ENCODE measurements around the gene CASS4.

CASS4 gene

DNA sequence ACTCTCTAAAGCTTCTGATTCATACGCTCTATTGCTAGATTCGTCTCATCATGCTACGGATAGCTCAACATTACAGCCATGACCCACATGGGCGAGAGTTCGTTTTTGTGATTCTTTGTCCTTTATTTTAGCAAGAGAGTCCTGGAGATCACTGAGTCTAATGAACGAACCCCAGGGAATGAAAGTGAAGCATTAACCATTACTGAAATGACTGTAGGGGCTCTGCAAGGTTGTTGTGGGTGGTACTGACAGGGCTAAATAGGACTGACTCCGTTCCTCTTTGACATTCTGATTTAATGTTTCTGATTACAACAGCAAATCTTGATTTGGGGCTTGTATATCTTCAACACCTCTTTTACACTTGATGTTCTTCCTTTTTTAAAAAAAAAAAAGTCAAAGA lies 42.7 kb downstream of the CASS4 start:
- TF ChIP-seq POLR2A (IDR thresholded peaks at IDR 0.05; ENCODE audit: low read depth, low read length), result no peak
- DNase-seq (ENCODE audit: insufficient read length, low spot score) (no peak), FAIRE-seq (no peak)

DNA sequence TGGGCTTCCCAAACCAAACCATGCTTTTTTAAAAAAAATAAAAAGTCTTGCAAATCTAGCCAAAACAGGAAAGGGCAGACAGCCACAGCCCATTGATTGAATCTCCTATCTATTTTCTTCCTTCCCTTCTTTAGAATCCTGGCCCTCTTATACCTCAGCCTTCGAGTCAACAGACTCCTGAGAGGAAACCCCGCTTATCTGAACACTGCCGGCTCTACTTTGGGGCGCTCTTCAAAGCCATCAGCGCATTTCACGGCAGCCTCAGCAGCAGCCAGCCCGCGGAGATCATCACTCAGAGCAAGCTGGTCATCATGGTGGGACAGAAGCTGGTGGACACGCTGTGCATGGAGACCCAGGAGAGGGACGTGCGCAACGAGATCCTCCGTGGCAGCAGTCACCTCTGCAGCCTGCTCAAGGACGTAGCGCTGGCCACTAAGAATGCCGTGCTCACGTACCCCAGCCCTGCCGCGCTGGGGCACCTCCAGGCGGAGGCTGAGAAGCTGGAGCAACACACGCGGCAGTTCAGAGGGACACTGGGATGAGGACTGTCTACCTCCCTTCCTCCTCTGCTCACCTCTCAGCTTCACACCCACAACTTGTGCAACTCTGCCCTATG lies 46.3 kb downstream of the CASS4 start:
- DNase-seq (ENCODE audit: insufficient read length, low spot score), result no peak
- no peak for TF ChIP-seq POLR2A (IDR thresholded peaks at IDR 0.05; ENCODE audit: low read depth, low read length)
- FAIRE-seq, result no peak

DNA sequence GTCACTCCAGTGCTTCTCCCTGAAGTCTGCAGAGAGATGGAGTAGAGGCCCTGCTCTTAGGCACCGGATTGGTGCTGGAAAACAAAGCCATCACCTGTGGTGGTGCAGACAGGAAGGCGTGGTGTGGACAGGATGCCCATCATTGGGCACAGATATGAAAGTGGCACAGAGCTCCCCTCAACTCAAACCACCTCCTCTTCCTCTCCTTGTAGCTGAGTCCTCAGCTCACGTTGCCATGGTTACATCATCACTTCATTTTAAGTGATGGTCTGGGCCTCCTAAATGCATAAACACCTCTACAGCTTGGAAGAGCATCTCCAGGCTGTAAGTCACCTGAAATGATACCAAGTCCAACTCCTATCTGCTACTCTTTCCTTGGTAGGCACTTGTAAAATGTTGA lies 48.4 kb downstream of the CASS4 start:
- no peak for FAIRE-seq
- no peak for TF ChIP-seq POLR2A (IDR thresholded peaks at IDR 0.05; ENCODE audit: low read depth, low read length)
- no peak for DNase-seq (ENCODE audit: insufficient read length, low spot score)

DNA sequence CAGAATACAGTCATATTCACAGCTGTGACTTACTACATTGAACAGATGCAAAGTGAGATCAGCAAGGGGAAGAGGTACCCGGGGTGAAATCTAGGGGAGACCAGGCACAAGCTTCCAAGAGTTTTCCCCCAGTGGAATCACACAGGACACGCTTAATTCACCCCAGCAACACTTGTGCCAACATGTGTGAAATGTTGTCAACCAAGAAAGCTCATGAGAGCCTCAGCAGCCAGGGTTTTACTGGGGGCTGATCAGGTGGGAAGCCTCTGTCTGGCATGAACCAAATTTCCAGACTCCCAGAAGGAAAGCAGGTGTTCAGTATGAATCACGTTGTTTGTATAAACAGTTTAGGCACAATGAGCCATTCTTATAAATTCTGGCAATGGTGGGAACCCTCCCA lies 49.5 kb downstream of the CASS4 start:
- DNase-seq (ENCODE audit: insufficient read length, low spot score) (no peak), FAIRE-seq (no peak)
- TF ChIP-seq POLR2A (IDR thresholded peaks at IDR 0.05; ENCODE audit: low read depth, low read length), result no peak

DNA sequence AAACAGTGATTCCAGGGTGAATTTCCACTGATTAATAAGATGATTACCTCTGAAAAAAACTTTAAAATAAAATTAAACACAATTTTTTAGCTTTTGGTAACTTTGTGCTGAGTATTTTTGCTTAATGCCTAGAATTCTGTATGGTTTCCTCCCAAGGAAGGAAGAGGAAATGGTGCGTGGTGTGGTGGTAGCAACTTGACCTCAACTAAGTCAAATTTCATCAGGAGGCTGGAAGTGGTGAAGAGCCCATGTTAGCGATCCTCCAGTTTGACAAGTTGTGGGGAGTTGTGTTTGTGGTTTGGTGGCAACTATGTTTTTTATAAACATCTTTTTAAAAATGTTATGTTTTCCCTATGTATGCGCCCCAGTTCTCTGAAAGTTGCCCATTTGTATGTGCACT lies 51.4 kb downstream of the CASS4 start:
- DNase-seq (ENCODE audit: insufficient read length, low spot score) (no peak), FAIRE-seq (no peak)
- no peak for TF ChIP-seq POLR2A (IDR thresholded peaks at IDR 0.05; ENCODE audit: low read depth, low read length)

DNA sequence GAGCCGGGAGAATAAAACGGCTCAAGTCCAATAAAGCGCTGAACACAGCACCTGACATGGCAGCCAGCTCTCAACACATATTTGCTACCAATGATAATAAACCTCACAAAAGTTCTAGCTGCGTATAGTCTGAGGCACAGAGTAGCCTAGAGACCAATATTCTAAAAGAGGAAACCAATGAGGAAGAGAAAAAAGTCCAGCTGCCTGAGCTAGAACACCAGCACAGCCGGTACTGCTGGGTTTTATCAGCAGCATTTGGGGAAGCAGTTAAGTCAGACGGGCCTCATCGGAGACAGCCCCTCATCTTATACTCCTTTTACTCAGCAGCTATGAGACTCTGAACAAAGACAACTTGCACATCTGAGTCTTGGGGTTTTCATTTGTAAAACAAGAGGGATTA lies 53.9 kb downstream of the CASS4 start:
- FAIRE-seq (no peak), DNase-seq (ENCODE audit: insufficient read length, low spot score) (no peak)
- no peak for TF ChIP-seq POLR2A (IDR thresholded peaks at IDR 0.05; ENCODE audit: low read depth, low read length)

DNA sequence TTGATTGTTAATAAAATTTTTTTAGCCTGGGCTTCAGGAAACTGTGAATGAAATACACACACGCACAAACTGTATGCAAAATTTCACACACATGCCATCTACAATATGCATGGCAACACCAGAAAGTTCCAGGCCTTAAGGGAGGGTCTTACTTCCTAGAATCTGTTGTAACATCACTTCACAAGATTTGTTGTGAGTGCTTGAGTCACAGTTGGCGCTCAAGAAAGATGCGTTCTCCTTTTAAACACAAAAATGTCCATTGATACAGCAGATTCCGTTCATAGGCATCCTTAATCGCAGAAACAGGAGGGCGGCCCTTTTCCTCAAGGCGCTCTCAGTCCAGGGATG lies 55.9 kb downstream of the CASS4 start:
- no peak for TF ChIP-seq POLR2A (IDR thresholded peaks at IDR 0.05; ENCODE audit: low read depth, low read length)
- DNase-seq (ENCODE audit: insufficient read length, low spot score) (no peak), FAIRE-seq (no peak)

DNA sequence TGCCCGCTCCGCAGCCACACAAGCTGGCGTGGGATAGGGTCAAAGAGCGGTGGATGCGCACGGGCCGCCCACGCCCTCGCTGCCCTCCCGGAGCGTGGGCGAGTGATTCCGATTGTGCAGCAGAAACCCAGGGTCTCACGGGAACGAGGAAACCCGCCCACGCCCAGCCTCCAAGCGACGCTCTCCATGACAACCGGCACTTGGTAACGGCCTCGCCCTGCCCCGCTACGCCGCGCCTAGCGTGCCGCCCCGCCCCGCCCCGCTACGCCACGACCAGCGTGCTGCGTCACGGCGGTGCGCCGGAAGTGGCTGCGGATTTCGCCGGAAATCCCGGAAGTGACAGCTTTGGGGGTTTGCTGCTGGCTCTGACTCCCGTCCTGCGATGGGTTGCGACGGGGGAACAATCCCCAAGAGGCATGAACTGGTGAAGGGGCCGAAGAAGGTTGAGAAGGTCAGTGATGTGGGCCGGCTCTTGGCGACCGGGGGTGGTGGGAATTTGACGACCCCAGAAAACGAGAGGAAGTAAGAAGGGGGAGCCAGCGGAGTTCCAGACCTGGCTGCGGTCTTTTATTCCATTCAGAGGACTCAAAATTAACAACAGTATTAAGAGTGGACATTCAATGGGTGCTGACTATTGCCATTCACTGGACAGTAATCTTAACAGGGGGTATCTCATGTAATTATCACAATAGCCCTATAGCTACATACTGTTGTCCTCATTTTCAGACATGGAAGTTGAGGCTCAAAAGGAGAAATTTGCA lies 56.4 kb downstream of the CASS4 start, which contains the start of gene RTF2:
TSS of gene RTF2 (plus strand) at position 312 of the 761 bp plus-strand sequence. CDS start at position 383, 71 bp downstream.
- TF ChIP-seq POLR2A (IDR thresholded peaks at IDR 0.05; ENCODE audit: low read depth, low read length), result peak; percentile 49
- DNase-seq (ENCODE audit: insufficient read length, low spot score) (peak; percentile 84), FAIRE-seq (peak; percentile 15)

DNA sequence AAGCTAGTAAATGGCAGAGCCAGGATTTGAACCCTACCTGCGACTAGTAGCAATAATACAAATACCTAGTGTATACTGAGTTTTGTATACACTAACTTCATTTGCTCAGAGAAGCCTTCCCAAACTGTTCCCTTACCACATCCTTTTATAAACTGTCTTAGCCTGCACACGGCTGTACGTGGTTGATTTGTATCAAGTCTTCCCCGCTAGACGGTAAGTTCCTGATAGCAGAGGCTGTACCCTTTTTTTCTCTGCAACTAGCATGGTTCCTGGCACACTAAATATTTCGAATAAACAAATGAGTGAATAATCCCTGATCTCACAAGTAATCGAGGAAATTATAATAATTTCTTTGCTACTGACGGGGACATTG lies 57.0 kb downstream of the CASS4 start:
- no peak for TF ChIP-seq POLR2A (IDR thresholded peaks at IDR 0.05; ENCODE audit: low read depth, low read length)
- FAIRE-seq, result no peak
- no peak for DNase-seq (ENCODE audit: insufficient read length, low spot score)

DNA sequence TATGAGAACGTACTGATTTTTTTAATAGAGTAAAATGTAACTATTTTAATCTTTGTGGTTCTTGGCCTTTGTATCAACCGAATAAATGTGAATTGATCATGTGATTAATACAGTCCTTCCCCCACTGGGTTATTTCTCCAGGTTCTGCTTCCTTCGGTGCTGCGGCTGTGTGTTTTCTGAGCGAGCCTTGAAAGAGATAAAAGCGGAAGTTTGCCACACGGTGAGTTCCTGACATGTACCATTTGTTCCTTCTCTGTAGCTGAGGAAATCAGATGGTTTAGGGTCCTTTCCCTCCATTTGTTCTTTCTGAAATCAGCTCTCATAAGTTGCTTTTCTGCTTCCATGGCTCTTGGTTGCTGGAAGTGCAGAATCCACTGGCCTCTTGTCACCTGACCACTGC lies 71.9 kb downstream of the CASS4 start:
- DNase-seq (ENCODE audit: insufficient read length, low spot score) (no peak), FAIRE-seq (no peak)
- TF ChIP-seq POLR2A (IDR thresholded peaks at IDR 0.05; ENCODE audit: low read depth, low read length), result no peak

DNA sequence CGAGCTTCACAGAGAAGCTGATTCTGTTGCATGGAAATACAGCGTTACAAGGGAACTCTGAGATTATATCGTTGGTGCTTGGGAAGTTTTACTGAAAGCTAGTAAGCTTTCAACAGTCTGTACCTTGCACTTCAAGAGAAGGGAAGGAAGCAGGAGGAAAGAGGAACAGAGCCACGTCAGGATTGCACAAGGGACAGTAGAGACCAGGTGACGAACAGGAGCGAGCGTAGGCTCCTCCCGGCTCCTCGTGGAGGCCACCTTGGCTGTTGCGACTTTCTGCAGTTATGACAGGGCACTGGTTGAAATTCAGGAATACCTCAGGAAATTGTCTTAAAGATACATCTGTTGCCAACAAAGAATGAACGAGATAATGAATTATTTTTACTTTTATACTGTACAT lies 75.2 kb downstream of the CASS4 start:
- FAIRE-seq (no peak), DNase-seq (ENCODE audit: insufficient read length, low spot score) (no peak)
- TF ChIP-seq POLR2A (IDR thresholded peaks at IDR 0.05; ENCODE audit: low read depth, low read length), result no peak

DNA sequence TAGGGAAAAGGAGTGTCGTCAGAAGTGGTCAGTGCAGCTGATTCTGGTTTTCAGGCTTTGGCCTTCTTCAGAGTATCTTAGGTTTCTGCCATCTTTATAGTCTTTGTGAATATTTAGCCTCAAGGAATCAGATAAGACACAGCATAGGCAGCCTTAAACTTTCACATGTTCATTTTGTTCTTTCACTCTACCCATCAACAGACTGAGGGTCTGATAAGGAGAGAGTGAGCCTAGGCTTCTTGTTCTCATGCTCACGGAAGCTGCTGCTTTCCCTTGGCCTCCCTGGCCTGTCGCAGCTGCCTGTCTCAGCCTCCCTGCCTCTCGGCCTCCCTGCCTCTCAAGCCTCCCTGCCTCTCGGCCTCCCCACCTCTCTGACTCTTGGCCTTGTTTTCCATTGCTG lies 76.5 kb downstream of the CASS4 start:
- DNase-seq (ENCODE audit: insufficient read length, low spot score) (no peak), FAIRE-seq (no peak)
- TF ChIP-seq POLR2A (IDR thresholded peaks at IDR 0.05; ENCODE audit: low read depth, low read length), result no peak

DNA sequence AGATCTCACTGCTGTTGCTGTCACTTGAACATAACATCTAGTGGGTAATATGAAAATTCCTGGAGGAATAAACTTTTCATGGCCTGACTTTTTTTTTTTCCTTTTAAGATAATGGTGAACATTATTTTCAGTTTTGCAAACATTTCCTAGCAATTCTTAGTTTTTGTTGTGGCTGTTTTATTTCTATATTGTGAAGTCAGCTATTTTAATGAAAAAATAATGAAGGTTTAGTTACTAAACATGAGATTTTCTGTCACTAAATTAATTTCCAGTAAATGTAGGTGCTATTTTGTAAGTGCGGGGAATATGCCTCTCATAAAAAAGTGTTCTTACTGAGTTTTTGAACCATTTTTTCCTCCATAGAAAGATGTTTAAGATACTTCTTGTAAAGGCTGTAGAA lies 89.1 kb downstream of the CASS4 start:
- DNase-seq (ENCODE audit: insufficient read length, low spot score) (no peak), FAIRE-seq (no peak)
- TF ChIP-seq POLR2A (IDR thresholded peaks at IDR 0.05; ENCODE audit: low read depth, low read length), result no peak

DNA sequence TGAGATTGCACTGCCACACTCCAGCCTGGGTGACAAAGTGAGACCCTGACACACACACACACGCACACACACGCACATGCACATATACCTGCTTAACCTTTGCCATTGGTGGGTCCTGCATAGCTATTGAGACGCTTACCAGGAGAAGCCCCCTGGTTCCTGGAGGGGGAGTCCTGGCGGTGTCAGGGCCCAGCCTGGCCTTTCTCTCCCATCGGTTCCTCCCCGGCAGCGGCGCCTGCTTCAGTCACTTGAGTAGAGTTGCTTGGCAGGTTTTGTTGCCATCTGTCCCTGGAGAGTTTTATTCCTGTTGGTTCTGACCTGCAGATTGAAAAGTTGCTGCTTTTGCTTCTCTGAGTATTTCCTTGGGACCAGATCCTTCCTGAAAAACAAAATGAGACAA lies 91.9 kb downstream of the CASS4 start:
- TF ChIP-seq POLR2A (IDR thresholded peaks at IDR 0.05; ENCODE audit: low read depth, low read length), result no peak
- no peak for DNase-seq (ENCODE audit: insufficient read length, low spot score)
- FAIRE-seq, result no peak

DNA sequence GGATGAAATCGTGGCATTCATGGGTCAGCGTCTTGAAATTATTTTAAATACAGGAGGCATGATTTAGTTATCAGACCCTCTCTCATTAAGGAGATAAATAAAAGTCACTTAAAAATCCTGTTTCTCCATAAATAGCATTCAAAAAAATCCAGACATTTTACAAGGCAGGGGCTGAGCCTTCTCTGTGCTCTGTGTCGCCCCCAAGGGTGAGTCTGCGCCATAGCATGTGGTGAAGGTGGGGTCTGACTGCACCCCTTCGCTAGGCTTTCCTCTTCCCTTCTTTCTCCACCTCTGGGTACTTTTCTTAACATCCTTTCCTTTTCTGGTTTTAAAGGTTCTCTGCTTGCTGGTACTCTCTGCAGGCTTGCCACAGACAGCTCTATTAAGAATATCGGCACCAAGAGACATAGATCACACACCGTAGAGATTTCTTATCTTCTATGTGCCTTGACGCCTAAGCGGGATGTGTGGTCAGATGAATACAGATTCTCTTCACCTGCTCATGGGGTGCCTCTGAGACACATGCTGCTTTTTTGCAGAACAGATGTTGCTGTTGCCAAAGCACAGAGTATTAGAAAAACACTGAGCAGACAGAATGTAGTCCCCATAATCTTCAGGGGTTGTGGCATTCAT lies 92.4 kb downstream of the CASS4 start:
- DNase-seq (ENCODE audit: insufficient read length, low spot score) (no peak), FAIRE-seq (no peak)
- no peak for TF ChIP-seq POLR2A (IDR thresholded peaks at IDR 0.05; ENCODE audit: low read depth, low read length)

Measured in H54 (cell line).